Measurements from ENCODE around the gene RRAGA.
"Not testable (repeated sequence)": the region's sequence is repeated elsewhere in the genome, so short reads cannot be mapped to it uniquely, and the experiment has no call there.

The RRAGA gene

GRCh38 chr9:19032406-19032805 is 16.8 kb upstream of the RRAGA start:
- Histone ChIP-seq H3K4me3 (ENCODE audit: low read length) (no peak overlapping the region), H3K27me3 (ENCODE audit: control insufficient read depth, insufficient read depth, low read length) (no peaks in the 10 kb centered on the region), H3K9me3 (ENCODE audit: control insufficient read depth, low read length) (no peaks in the 10 kb centered on the region), H3K9ac (ENCODE audit: low read length) (no peak overlapping the region), H3K36me3 (ENCODE audit: control insufficient read depth, insufficient read depth, low read length) (no peaks in the 10 kb centered on the region), H3K4me1 (ENCODE audit: control insufficient read depth, insufficient read depth, low read length) (no peaks in the 10 kb centered on the region)

- Histone ChIP-seq H3K4me1 (ENCODE audit: control insufficient read depth, insufficient read depth, low read length) (no peaks in the 10 kb centered on the region), H3K9ac (ENCODE audit: low read length) (no peak within 1 kb of the TSS), H3K36me3 (ENCODE audit: control insufficient read depth, insufficient read depth, low read length) (no peaks in the 10 kb centered on the region), H3K9me3 (ENCODE audit: control insufficient read depth, low read length) (no peaks in the 10 kb centered on the region), H3K4me3 (ENCODE audit: low read length) (no peak within 1 kb of the TSS), H3K27me3 (ENCODE audit: control insufficient read depth, insufficient read depth, low read length) (no peaks in the 10 kb centered on the region)
Observed at GRCh38 chr9:19033015-19033414, 16.2 kb upstream of the RRAGA start, which contains the start of gene SAXO1. SAXO1 (minus strand) TSS chr9:19033209; CDS start chr9:19032908, 301 bp downstream.

- H3K36me3 ChIP-seq (ENCODE audit: control insufficient read depth, insufficient read depth, low read length): no peaks in the 10 kb centered on the region
- H3K9me3 ChIP-seq (ENCODE audit: control insufficient read depth, low read length): no peaks in the 10 kb centered on the region
- H3K4me3 ChIP-seq (ENCODE audit: low read length): no peak overlapping the region
- no peaks in the 10 kb centered on the region for H3K4me1 ChIP-seq (ENCODE audit: control insufficient read depth, insufficient read depth, low read length)
- H3K9ac ChIP-seq (ENCODE audit: low read length): no peak overlapping the region
- no peaks in the 10 kb centered on the region for H3K27me3 ChIP-seq (ENCODE audit: control insufficient read depth, insufficient read depth, low read length)
Observed at GRCh38 chr9:19036611-19037010, 12.6 kb upstream of the RRAGA start.

GRCh38 chr9:19049917-19050636 is 850 bp downstream of the RRAGA start:
- Histone ChIP-seq H3K9ac (ENCODE audit: low read length) (peak overlapping the region; percentile 89), H3K4me1 (ENCODE audit: control insufficient read depth, insufficient read depth, low read length) (peaks cover 25% of the 10 kb centered on the region), H3K27me3 (ENCODE audit: control insufficient read depth, insufficient read depth, low read length) (no peaks in the 10 kb centered on the region), H3K4me3 (ENCODE audit: low read length) (peak overlapping the region; percentile 58), H3K9me3 (ENCODE audit: control insufficient read depth, low read length) (no peaks in the 10 kb centered on the region), H3K36me3 (ENCODE audit: control insufficient read depth, insufficient read depth, low read length) (no peaks in the 10 kb centered on the region)

- H3K27me3 ChIP-seq (ENCODE audit: control insufficient read depth, insufficient read depth, low read length): no peaks in the 10 kb centered on the region
Observed at GRCh38 chr9:19050637-19051591, 1.7 kb downstream of the RRAGA start.

GRCh38 chr9:19057033-19057432 is 7.8 kb downstream of the RRAGA start:
- Histone ChIP-seq H3K9ac (ENCODE audit: low read length) (no peak overlapping the region), H3K27me3 (ENCODE audit: control insufficient read depth, insufficient read depth, low read length) (no peaks in the 10 kb centered on the region), H3K36me3 (ENCODE audit: control insufficient read depth, insufficient read depth, low read length) (no peaks in the 10 kb centered on the region), H3K4me3 (ENCODE audit: low read length) (no peak overlapping the region), H3K4me1 (ENCODE audit: control insufficient read depth, insufficient read depth, low read length) (no peaks in the 10 kb centered on the region), H3K9me3 (ENCODE audit: control insufficient read depth, low read length) (no peaks in the 10 kb centered on the region)

More at GRCh38 chr9:19050637-19051591, 1.7 kb downstream of the RRAGA start:
- peak overlapping the region; percentile 58 for H3K4me3 ChIP-seq (ENCODE audit: low read length)
- H3K4me1 ChIP-seq (ENCODE audit: control insufficient read depth, insufficient read depth, low read length): peaks cover 25% of the 10 kb centered on the region
- H3K9me3 ChIP-seq (ENCODE audit: control insufficient read depth, low read length): no peaks in the 10 kb centered on the region
- H3K9ac ChIP-seq (ENCODE audit: low read length): peak overlapping the region; percentile 89
- H3K36me3 ChIP-seq (ENCODE audit: control insufficient read depth, insufficient read depth, low read length): no peaks in the 10 kb centered on the region

- no peaks in the 10 kb centered on the region for H3K9me3 ChIP-seq (ENCODE audit: control insufficient read depth, low read length)
- no peak overlapping the region for H3K4me3 ChIP-seq (ENCODE audit: low read length)
- H3K9ac ChIP-seq (ENCODE audit: low read length): no peak overlapping the region
- no peaks in the 10 kb centered on the region for H3K4me1 ChIP-seq (ENCODE audit: control insufficient read depth, insufficient read depth, low read length)
- no peaks in the 10 kb centered on the region for H3K36me3 ChIP-seq (ENCODE audit: control insufficient read depth, insufficient read depth, low read length)
- H3K27me3 ChIP-seq (ENCODE audit: control insufficient read depth, insufficient read depth, low read length): no peaks in the 10 kb centered on the region
Observed at GRCh38 chr9:19074229-19074628, 25.0 kb downstream of the RRAGA start.

GRCh38 chr9:19074836-19075235 is 25.6 kb downstream of the RRAGA start:
- Histone ChIP-seq H3K4me3 (ENCODE audit: low read length) (no peak overlapping the region), H3K4me1 (ENCODE audit: control insufficient read depth, insufficient read depth, low read length) (no peaks in the 10 kb centered on the region), H3K36me3 (ENCODE audit: control insufficient read depth, insufficient read depth, low read length) (no peaks in the 10 kb centered on the region), H3K9ac (ENCODE audit: low read length) (no peak overlapping the region), H3K27me3 (ENCODE audit: control insufficient read depth, insufficient read depth, low read length) (no peaks in the 10 kb centered on the region), H3K9me3 (ENCODE audit: control insufficient read depth, low read length) (no peaks in the 10 kb centered on the region)

- H3K27me3 ChIP-seq (ENCODE audit: control insufficient read depth, insufficient read depth, low read length): no peaks in the 10 kb centered on the region
- H3K4me3 ChIP-seq (ENCODE audit: low read length): no peak overlapping the region
- H3K9ac ChIP-seq (ENCODE audit: low read length): no peak overlapping the region
- no peaks in the 10 kb centered on the region for H3K9me3 ChIP-seq (ENCODE audit: control insufficient read depth, low read length)
- H3K4me1 ChIP-seq (ENCODE audit: control insufficient read depth, insufficient read depth, low read length): no peaks in the 10 kb centered on the region
- no peaks in the 10 kb centered on the region for H3K36me3 ChIP-seq (ENCODE audit: control insufficient read depth, insufficient read depth, low read length)
Observed at GRCh38 chr9:19085295-19085694, 36.1 kb downstream of the RRAGA start.

GRCh38 chr9:19087106-19088000 is 38.1 kb downstream of the RRAGA start:
- Histone ChIP-seq H3K27me3 (ENCODE audit: control insufficient read depth, insufficient read depth, low read length) (no peaks in the 10 kb centered on the region), H3K4me3 (ENCODE audit: low read length) (no peak overlapping the region), H3K36me3 (ENCODE audit: control insufficient read depth, insufficient read depth, low read length) (peaks cover 6% of the 10 kb centered on the region)

GRCh38 chr9:19097431-19097830 is 48.2 kb downstream of the RRAGA start:
- H3K9ac ChIP-seq (ENCODE audit: low read length); H3K9me3 ChIP-seq (ENCODE audit: control insufficient read depth, low read length); H3K36me3 ChIP-seq (ENCODE audit: control insufficient read depth, insufficient read depth, low read length); H3K27me3 ChIP-seq (ENCODE audit: control insufficient read depth, insufficient read depth, low read length); H3K4me3 ChIP-seq (ENCODE audit: low read length); H3K4me1 ChIP-seq (ENCODE audit: control insufficient read depth, insufficient read depth, low read length): not testable (repeated sequence)

More at GRCh38 chr9:19087106-19088000, 38.1 kb downstream of the RRAGA start:
- H3K4me1 ChIP-seq (ENCODE audit: control insufficient read depth, insufficient read depth, low read length): no peaks in the 10 kb centered on the region
- no peaks in the 10 kb centered on the region for H3K9me3 ChIP-seq (ENCODE audit: control insufficient read depth, low read length)
- no peak overlapping the region for H3K9ac ChIP-seq (ENCODE audit: low read length)

Data from mucosa of stomach (tissue), 1 donor.